ENCODE data around the gene CHAF1A. TPM values are rescaled to one million over a fixed set of nuclear protein-coding genes. Genes with fewer than 3 reads are reported as not detected.

The CHAF1A gene
- polyA plus RNA-seq, 1 donor from 2014 or later, result 9.4 TPM

- Histone ChIP-seq H3K36me3 (ENCODE audit: insufficient read depth, low read length) (no peaks in the 10 kb centered on the region), H3K27ac (ENCODE audit: low read length) (no peak overlapping the region), H4K20me1 (ENCODE audit: insufficient read depth) (no peaks in the 10 kb centered on the region)
Measured at GRCh38 chr19:4409123-4409933, 6.9 kb downstream of the CHAF1A start.

GRCh38 chr19:4413588-4413987 lies 11.1 kb downstream of the CHAF1A start:
- Histone ChIP-seq H3F3A (ENCODE audit: insufficient read depth, low read length, poor library complexity, severe bottlenecking) (no peaks in the 10 kb centered on the region), H3K79me2 (replicated peaks; ENCODE audit: insufficient read depth, low read length) (peaks cover 4% of the 10 kb centered on the region), H3K27me3 (ENCODE audit: insufficient read depth, low read depth, low read length) (no peaks in the 10 kb centered on the region), H3K27ac (ENCODE audit: low read length) (no peak overlapping the region), H4K20me1 (ENCODE audit: insufficient read depth) (no peaks in the 10 kb centered on the region), H3K36me3 (ENCODE audit: insufficient read depth, low read length) (no peaks in the 10 kb centered on the region), H3K9me3 (ENCODE audit: low read length) (no peaks in the 10 kb centered on the region), H3K4me2 (ENCODE audit: low read length) (no peak overlapping the region), H3K9me2 (ENCODE audit: insufficient read depth, low read length) (no peaks in the 10 kb centered on the region), H3K4me3 (ENCODE audit: low read length) (no peak overlapping the region), H3K9ac (ENCODE audit: low read length) (no peak overlapping the region), H2AFZ (ENCODE audit: low read depth, low read length) (no peak overlapping the region)
- TF ChIP-seq TAF1 (IDR thresholded peaks at IDR 0.05; ENCODE audit: low read depth), result no peak
- no peak for TF ChIP-seq POLR2AphosphoS5 (IDR thresholded peaks at IDR 0.05)
- no peak for TF ChIP-seq REST (IDR thresholded peaks at IDR 0.05; ENCODE audit: borderline replicate concordance)
- TF ChIP-seq EZH2 (IDR thresholded peaks at IDR 0.05; ENCODE audit: borderline replicate concordance, insufficient read depth, low read length, poor library complexity, severe bottlenecking), result no peak
- TF ChIP-seq CTCF (IDR thresholded peaks at IDR 0.05; ENCODE audit: poor library complexity, severe bottlenecking), result no peak

More at GRCh38 chr19:4409123-4409933, 6.9 kb downstream of the CHAF1A start:
- Histone ChIP-seq H3K9ac (ENCODE audit: low read length) (no peak overlapping the region), H3F3A (ENCODE audit: insufficient read depth, low read length, poor library complexity, severe bottlenecking) (no peaks in the 10 kb centered on the region), H3K4me3 (ENCODE audit: low read length) (no peak overlapping the region), H3K79me2 (replicated peaks; ENCODE audit: insufficient read depth, low read length) (peaks cover 17% of the 10 kb centered on the region), H3K4me2 (ENCODE audit: low read length) (no peak overlapping the region), H3K9me2 (ENCODE audit: insufficient read depth, low read length) (no peaks in the 10 kb centered on the region), H3K27me3 (ENCODE audit: insufficient read depth, low read depth, low read length) (no peaks in the 10 kb centered on the region), H2AFZ (ENCODE audit: low read depth, low read length) (no peak overlapping the region), H3K9me3 (ENCODE audit: low read length) (no peaks in the 10 kb centered on the region)
- TF ChIP-seq CTCF (IDR thresholded peaks at IDR 0.05; ENCODE audit: poor library complexity, severe bottlenecking), result no peak
- TF ChIP-seq EZH2 (IDR thresholded peaks at IDR 0.05; ENCODE audit: borderline replicate concordance, insufficient read depth, low read length, poor library complexity, severe bottlenecking), result no peak
- TF ChIP-seq POLR2AphosphoS5 (IDR thresholded peaks at IDR 0.05), result no peak
- TF ChIP-seq REST (IDR thresholded peaks at IDR 0.05; ENCODE audit: borderline replicate concordance), result no peak
- TF ChIP-seq EP300 (conservative IDR thresholded peaks at IDR 0.05; ENCODE audit: poor library complexity, severe bottlenecking), result no peak
- TF ChIP-seq MXI1 (conservative IDR thresholded peaks at IDR 0.05; ENCODE audit: poor library complexity, severe bottlenecking), result no peak
- no peak for TF ChIP-seq TAF1 (IDR thresholded peaks at IDR 0.05; ENCODE audit: low read depth)
- TF ChIP-seq RAD21 (conservative IDR thresholded peaks at IDR 0.05), result no peak
- no peak for TF ChIP-seq SMC3 (conservative IDR thresholded peaks at IDR 0.05; ENCODE audit: poor library complexity)
